IPS-15b (cell line): ENCODE results near the gene TRIP10.
A peak's percentile ranks its signal among the peaks of the same experiment; 100 is the strongest.

Experiments
- H3K27me3 ChIP-seq: one replicate; pipeline ENCODE4 v1.6.1; 2013; ENCODE audit warnings: low read length; ENCODE audit not compliant: control insufficient read depth, insufficient read depth
- H3K36me3 ChIP-seq: one replicate; pipeline ENCODE4 v1.6.1; 2013; ENCODE audit warnings: low read length; ENCODE audit not compliant: control insufficient read depth, insufficient read depth
- H3K4me1 ChIP-seq: one replicate; pipeline ENCODE4 v1.6.1; 2013; ENCODE audit warnings: mild to moderate bottlenecking, low read length; ENCODE audit not compliant: control insufficient read depth, insufficient read depth
- H3K4me3 ChIP-seq: one replicate; pipeline ENCODE4 v1.5.1; 2013; ENCODE audit warnings: low read depth, low read length
- H3K9ac ChIP-seq: one replicate; pipeline ENCODE4 v1.6.1; 2013; ENCODE audit warnings: low read depth, mild to moderate bottlenecking, low read length
- H3K9me3 ChIP-seq: one replicate; pipeline ENCODE4 v1.6.1; 2013; ENCODE audit warnings: mild to moderate bottlenecking, low read length; ENCODE audit not compliant: control insufficient read depth, insufficient read depth

Gene TRIP10

GRCh38 chr19:6720369-6721137, 18.9 kb upstream of the TRIP10 start, which contains the start of gene C3:
C3 (minus strand) TSS chr19:6720650; CDS start chr19:6720589, 61 bp downstream.
- no peak within 1 kb of the TSS for H3K9ac ChIP-seq

GRCh38 chr19:6721138-6721474, 18.4 kb upstream of the TRIP10 start:
- H3K4me1 ChIP-seq: no peaks in the 10 kb centered on the region
- no peak overlapping the region for H3K4me3 ChIP-seq
- H3K9ac ChIP-seq: no peak overlapping the region
- H3K9me3 ChIP-seq: no peaks in the 10 kb centered on the region
- no peaks in the 10 kb centered on the region for H3K27me3 ChIP-seq
- no peaks in the 10 kb centered on the region for H3K36me3 ChIP-seq

More at GRCh38 chr19:6720369-6721137, 18.9 kb upstream of the TRIP10 start, which contains the start of gene C3:
- Histone ChIP-seq H3K4me1 (no peaks in the 10 kb centered on the region), H3K36me3 (no peaks in the 10 kb centered on the region), H3K9me3 (no peaks in the 10 kb centered on the region), H3K4me3 (peak within 1 kb of the TSS; percentile 37), H3K27me3 (no peaks in the 10 kb centered on the region)

- no peaks in the 10 kb centered on the region for H3K4me1 ChIP-seq
- no peaks in the 10 kb centered on the region for H3K9me3 ChIP-seq
- no peak overlapping the region for H3K4me3 ChIP-seq
- no peak overlapping the region for H3K9ac ChIP-seq
- no peaks in the 10 kb centered on the region for H3K36me3 ChIP-seq
- no peaks in the 10 kb centered on the region for H3K27me3 ChIP-seq
Observed at GRCh38 chr19:6721773-6722172, 17.7 kb upstream of the TRIP10 start.

- Histone ChIP-seq H3K4me1 (no peaks in the 10 kb centered on the region), H3K27me3 (no peaks in the 10 kb centered on the region), H3K9ac (no peak overlapping the region), H3K4me3 (no peak overlapping the region), H3K9me3 (no peaks in the 10 kb centered on the region), H3K36me3 (no peaks in the 10 kb centered on the region)
Observed at GRCh38 chr19:6723108-6723618, 16.3 kb upstream of the TRIP10 start.

GRCh38 chr19:6723738-6724137, 15.7 kb upstream of the TRIP10 start:
- no peaks in the 10 kb centered on the region for H3K27me3 ChIP-seq
- no peaks in the 10 kb centered on the region for H3K9me3 ChIP-seq
- H3K4me1 ChIP-seq: no peaks in the 10 kb centered on the region
- no peak overlapping the region for H3K9ac ChIP-seq
- H3K4me3 ChIP-seq: no peak overlapping the region
- no peaks in the 10 kb centered on the region for H3K36me3 ChIP-seq

GRCh38 chr19:6724631-6725492, 14.6 kb upstream of the TRIP10 start:
- Histone ChIP-seq H3K4me1 (no peaks in the 10 kb centered on the region), H3K4me3 (no peak overlapping the region), H3K36me3 (no peaks in the 10 kb centered on the region), H3K27me3 (no peaks in the 10 kb centered on the region), H3K9ac (no peak overlapping the region), H3K9me3 (no peaks in the 10 kb centered on the region)

GRCh38 chr19:6725513-6726231, 13.8 kb upstream of the TRIP10 start:
- H3K36me3 ChIP-seq: no peaks in the 10 kb centered on the region
- no peaks in the 10 kb centered on the region for H3K27me3 ChIP-seq
- no peaks in the 10 kb centered on the region for H3K9me3 ChIP-seq
- H3K4me1 ChIP-seq: no peaks in the 10 kb centered on the region
- no peak overlapping the region for H3K9ac ChIP-seq
- H3K4me3 ChIP-seq: no peak overlapping the region

- Histone ChIP-seq H3K4me1 (no peaks in the 10 kb centered on the region), H3K4me3 (no peak overlapping the region), H3K27me3 (no peaks in the 10 kb centered on the region), H3K9me3 (no peaks in the 10 kb centered on the region), H3K36me3 (peaks cover 3% of the 10 kb centered on the region), H3K9ac (no peak overlapping the region)
Observed at GRCh38 chr19:6728346-6728745, 11.1 kb upstream of the TRIP10 start.

GRCh38 chr19:6729573-6730152, 9.8 kb upstream of the TRIP10 start:
- Histone ChIP-seq H3K9ac (no peak overlapping the region), H3K36me3 (peaks cover 3% of the 10 kb centered on the region), H3K9me3 (no peaks in the 10 kb centered on the region), H3K4me3 (peak overlapping the region; percentile 41), H3K4me1 (no peaks in the 10 kb centered on the region), H3K27me3 (no peaks in the 10 kb centered on the region)

- H3K4me3 ChIP-seq: peak overlapping the region; percentile 41
Observed at GRCh38 chr19:6730153-6730804, 9.2 kb upstream of the TRIP10 start.

More at GRCh38 chr19:6730153-6730804, 9.2 kb upstream of the TRIP10 start:
- no peaks in the 10 kb centered on the region for H3K4me1 ChIP-seq
- H3K27me3 ChIP-seq: no peaks in the 10 kb centered on the region
- H3K9me3 ChIP-seq: no peaks in the 10 kb centered on the region
- no peak overlapping the region for H3K9ac ChIP-seq
- H3K36me3 ChIP-seq: peaks cover 3% of the 10 kb centered on the region
